ENCODE results near the gene ZSCAN1. TPM values are rescaled to one million over a fixed set of nuclear protein-coding genes. Genes with fewer than 3 reads are reported as not detected.

Gene ZSCAN1
- total RNA-seq, 1 donor from 2014 or later: 0.67 TPM

- no peak overlapping the region for H3K27ac Mint-ChIP-seq
- H3K27ac ChIP-seq: no peak overlapping the region
- H4K20me1 ChIP-seq (ENCODE audit: low read depth): no peaks in the 10 kb centered on the region
- no peak for DNase-seq (ENCODE audit: low spot score)
- peaks cover 73% of the 10 kb centered on the region for H3K9me3 Mint-ChIP-seq
- H3K4me1 Mint-ChIP-seq: no peaks in the 10 kb centered on the region
- H3K27me3 Mint-ChIP-seq (ENCODE audit: insufficient read depth, low read depth): peaks cover 6% of the 10 kb centered on the region
- TF ChIP-seq EZH2 (IDR thresholded peaks at IDR 0.05) (no peak), EZH2phosphoT487 (IDR thresholded peaks at IDR 0.05) (no peak), CTCF (IDR thresholded peaks at IDR 0.05) (no peak)
- no peak overlapping the region for H3K4me2 ChIP-seq
- H3F3A ChIP-seq (ENCODE audit: low read depth): no peaks in the 10 kb centered on the region
- H3K4me3 Mint-ChIP-seq: no peak overlapping the region
- peaks cover 16% of the 10 kb centered on the region for H3K36me3 ChIP-seq
- peaks cover 18% of the 10 kb centered on the region for H3K9me3 ChIP-seq (ENCODE audit: low read depth)
- H3K9ac ChIP-seq: no peak overlapping the region
- H3K36me3 Mint-ChIP-seq: peaks cover 49% of the 10 kb centered on the region
- no peaks in the 10 kb centered on the region for H3K27me3 ChIP-seq
- no peak overlapping the region for H2AFZ ChIP-seq (replicated peaks)
- H3K4me1 ChIP-seq: no peaks in the 10 kb centered on the region
- no peaks in the 10 kb centered on the region for H3K79me2 ChIP-seq (ENCODE audit: low read depth)
- no peak overlapping the region for H3K4me3 ChIP-seq
These were observed 23.3 kb upstream of the ZSCAN1 start for GRCh38 chr19:58010507-58010906.

GRCh38 chr19:58014141-58014540, 19.7 kb upstream of the ZSCAN1 start:
- H3K9me3 ChIP-seq (ENCODE audit: low read depth): peaks cover 5% of the 10 kb centered on the region
- H3K4me3 ChIP-seq: no peak overlapping the region
- H3K27me3 ChIP-seq: no peaks in the 10 kb centered on the region
- no peak overlapping the region for H2AFZ ChIP-seq (replicated peaks)
- no peak for DNase-seq (ENCODE audit: low spot score)
- Mint-ChIP-seq H3K4me3 (no peak overlapping the region), H3K36me3 (peaks cover 21% of the 10 kb centered on the region), H3K9me3 (peaks cover 64% of the 10 kb centered on the region), H3K4me1 (no peaks in the 10 kb centered on the region), H3K27ac (no peak overlapping the region), H3K27me3 (ENCODE audit: insufficient read depth, low read depth) (peaks cover 6% of the 10 kb centered on the region)
- no peak overlapping the region for H3K4me2 ChIP-seq
- no peaks in the 10 kb centered on the region for H3K4me1 ChIP-seq
- no peak for TF ChIP-seq EZH2 (IDR thresholded peaks at IDR 0.05)
- no peak for TF ChIP-seq EZH2phosphoT487 (IDR thresholded peaks at IDR 0.05)
- no peak for TF ChIP-seq CTCF (IDR thresholded peaks at IDR 0.05)
- no peak overlapping the region for H3K9ac ChIP-seq
- H3K79me2 ChIP-seq (ENCODE audit: low read depth): no peaks in the 10 kb centered on the region
- H3F3A ChIP-seq (ENCODE audit: low read depth): no peaks in the 10 kb centered on the region
- no peaks in the 10 kb centered on the region for H4K20me1 ChIP-seq (ENCODE audit: low read depth)
- H3K27ac ChIP-seq: no peak overlapping the region
- H3K36me3 ChIP-seq: no peaks in the 10 kb centered on the region

GRCh38 chr19:58020129-58020528, 13.7 kb upstream of the ZSCAN1 start:
- Histone ChIP-seq H3K9ac (no peak overlapping the region), H3K4me2 (no peak overlapping the region), H3K9me3 (ENCODE audit: low read depth) (no peaks in the 10 kb centered on the region), H3K27ac (no peak overlapping the region), H2AFZ (replicated peaks) (no peak overlapping the region), H3K36me3 (no peaks in the 10 kb centered on the region), H3K4me3 (no peak overlapping the region), H3F3A (ENCODE audit: low read depth) (no peaks in the 10 kb centered on the region), H3K27me3 (no peaks in the 10 kb centered on the region), H3K79me2 (ENCODE audit: low read depth) (no peaks in the 10 kb centered on the region), H4K20me1 (ENCODE audit: low read depth) (no peaks in the 10 kb centered on the region), H3K4me1 (no peaks in the 10 kb centered on the region)
- Mint-ChIP-seq H3K4me1 (no peaks in the 10 kb centered on the region), H3K27ac (no peak overlapping the region), H3K9me3 (peaks cover 64% of the 10 kb centered on the region), H3K36me3 (peaks cover 7% of the 10 kb centered on the region), H3K4me3 (no peak overlapping the region), H3K27me3 (ENCODE audit: insufficient read depth, low read depth) (peaks cover 5% of the 10 kb centered on the region)
- TF ChIP-seq EZH2 (IDR thresholded peaks at IDR 0.05) (no peak), EZH2phosphoT487 (IDR thresholded peaks at IDR 0.05) (no peak), CTCF (IDR thresholded peaks at IDR 0.05) (no peak)
- no peak for DNase-seq (ENCODE audit: low spot score)

Data from neural progenitor cell (in vitro differentiated cells).